Measurements from ENCODE around the gene CDKL2. TPM values are rescaled to one million over a fixed set of nuclear protein-coding genes. Genes with fewer than 3 reads are reported as not detected.

Gene CDKL2
- total and polyA plus RNA-seq, 2 experiments from 2014 or later, result 1.8 to 3.1 TPM

DNA sequence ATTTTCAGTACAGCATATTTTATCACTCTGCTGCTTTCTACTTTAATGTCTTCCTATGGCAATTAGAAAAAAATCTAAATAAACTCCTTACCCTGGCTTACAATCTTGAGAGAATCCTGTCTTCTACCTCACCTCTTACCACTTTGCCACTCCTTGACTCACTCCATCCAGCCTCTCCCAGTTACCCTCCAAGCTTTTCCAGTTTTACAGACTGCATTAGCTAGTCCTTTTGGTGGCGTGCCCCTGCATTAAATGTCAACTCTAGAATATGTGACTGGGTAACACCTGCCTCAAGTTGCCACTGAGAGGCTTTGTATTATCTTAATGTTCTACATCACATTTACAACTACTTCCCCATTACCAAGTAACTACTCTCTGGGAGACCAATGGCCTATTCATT, 7.5 kb upstream of the CDKL2 start:
- no peaks in the 10 kb centered on the region; the same call in 1 of the 2 replicates for H3F3A ChIP-seq (replicated peaks; ENCODE audit: low read depth)
- H3K27me3 Mint-ChIP-seq (ENCODE audit: insufficient read depth, low read depth, poor library complexity), result peaks cover 5% of the 10 kb centered on the region
- DNase-seq (ENCODE audit: low spot score) (no peak), ATAC-seq (peak; percentile 18)
- no peaks in the 10 kb centered on the region for H4K20me1 ChIP-seq (replicated peaks; ENCODE audit: insufficient read depth)
- TF ChIP-seq, protein P1, sequence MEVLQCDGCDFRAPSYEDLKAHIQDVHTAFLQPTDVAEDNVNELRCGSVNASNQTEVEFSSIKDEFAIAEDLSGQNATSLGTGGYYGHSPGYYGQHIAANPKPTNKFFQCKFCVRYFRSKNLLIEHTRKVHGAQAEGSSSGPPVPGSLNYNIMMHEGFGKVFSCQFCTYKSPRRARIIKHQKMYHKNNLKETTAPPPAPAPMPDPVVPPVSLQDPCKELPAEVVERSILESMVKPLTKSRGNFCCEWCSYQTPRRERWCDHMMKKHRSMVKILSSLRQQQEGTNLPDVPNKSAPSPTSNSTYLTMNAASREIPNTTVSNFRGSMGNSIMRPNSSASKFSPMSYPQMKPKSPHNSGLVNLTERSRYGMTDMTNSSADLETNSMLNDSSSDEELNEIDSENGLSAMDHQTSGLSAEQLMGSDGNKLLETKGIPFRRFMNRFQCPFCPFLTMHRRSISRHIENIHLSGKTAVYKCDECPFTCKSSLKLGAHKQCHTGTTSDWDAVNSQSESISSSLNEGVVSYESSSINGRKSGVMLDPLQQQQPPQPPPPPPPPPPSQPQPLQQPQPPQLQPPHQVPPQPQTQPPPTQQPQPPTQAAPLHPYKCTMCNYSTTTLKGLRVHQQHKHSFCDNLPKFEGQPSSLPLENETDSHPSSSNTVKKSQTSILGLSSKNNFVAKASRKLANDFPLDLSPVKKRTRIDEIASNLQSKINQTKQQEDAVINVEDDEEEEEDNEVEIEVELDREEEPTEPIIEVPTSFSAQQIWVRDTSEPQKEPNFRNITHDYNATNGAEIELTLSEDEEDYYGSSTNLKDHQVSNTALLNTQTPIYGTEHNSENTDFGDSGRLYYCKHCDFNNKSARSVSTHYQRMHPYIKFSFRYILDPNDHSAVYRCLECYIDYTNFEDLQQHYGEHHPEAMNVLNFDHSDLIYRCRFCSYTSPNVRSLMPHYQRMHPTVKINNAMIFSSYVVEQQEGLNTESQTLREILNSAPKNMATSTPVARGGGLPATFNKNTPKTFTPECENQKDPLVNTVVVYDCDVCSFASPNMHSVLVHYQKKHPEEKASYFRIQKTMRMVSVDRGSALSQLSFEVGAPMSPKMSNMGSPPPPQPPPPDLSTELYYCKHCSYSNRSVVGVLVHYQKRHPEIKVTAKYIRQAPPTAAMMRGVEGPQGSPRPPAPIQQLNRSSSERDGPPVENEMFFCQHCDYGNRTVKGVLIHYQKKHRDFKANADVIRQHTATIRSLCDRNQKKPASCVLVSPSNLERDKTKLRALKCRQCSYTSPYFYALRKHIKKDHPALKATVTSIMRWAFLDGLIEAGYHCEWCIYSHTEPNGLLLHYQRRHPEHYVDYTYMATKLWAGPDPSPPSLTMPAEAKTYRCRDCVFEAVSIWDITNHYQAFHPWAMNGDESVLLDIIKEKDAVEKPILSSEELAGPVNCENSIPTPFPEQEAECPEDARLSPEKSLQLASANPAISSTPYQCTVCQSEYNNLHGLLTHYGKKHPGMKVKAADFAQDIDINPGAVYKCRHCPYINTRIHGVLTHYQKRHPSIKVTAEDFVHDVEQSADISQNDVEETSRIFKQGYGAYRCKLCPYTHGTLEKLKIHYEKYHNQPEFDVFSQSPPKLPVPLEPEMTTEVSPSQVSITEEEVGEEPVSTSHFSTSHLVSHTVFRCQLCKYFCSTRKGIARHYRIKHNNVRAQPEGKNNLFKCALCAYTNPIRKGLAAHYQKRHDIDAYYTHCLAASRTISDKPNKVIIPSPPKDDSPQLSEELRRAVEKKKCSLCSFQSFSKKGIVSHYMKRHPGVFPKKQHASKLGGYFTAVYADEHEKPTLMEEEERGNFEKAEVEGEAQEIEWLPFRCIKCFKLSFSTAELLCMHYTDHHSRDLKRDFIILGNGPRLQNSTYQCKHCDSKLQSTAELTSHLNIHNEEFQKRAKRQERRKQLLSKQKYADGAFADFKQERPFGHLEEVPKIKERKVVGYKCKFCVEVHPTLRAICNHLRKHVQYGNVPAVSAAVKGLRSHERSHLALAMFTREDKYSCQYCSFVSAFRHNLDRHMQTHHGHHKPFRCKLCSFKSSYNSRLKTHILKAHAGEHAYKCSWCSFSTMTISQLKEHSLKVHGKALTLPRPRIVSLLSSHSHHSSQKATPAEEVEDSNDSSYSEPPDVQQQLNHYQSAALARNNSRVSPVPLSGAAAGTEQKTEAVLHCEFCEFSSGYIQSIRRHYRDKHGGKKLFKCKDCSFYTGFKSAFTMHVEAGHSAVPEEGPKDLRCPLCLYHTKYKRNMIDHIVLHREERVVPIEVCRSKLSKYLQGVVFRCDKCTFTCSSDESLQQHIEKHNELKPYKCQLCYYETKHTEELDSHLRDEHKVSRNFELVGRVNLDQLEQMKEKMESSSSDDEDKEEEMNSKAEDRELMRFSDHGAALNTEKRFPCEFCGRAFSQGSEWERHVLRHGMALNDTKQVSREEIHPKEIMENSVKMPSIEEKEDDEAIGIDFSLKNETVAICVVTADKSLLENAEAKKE (CRISPR knock-in tag; IDR thresholded peaks at IDR 0.05), result no peak
- no peak for TF ChIP-seq ZNF114 (CRISPR knock-in tag; IDR thresholded peaks at IDR 0.05)
- TF ChIP-seq JUNB (IDR thresholded peaks at IDR 0.05; ENCODE audit: unreplicated experiment), result no peak
- TF ChIP-seq POLR2AphosphoS5 (IDR thresholded peaks at IDR 0.05; ENCODE audit: low read depth), result no peak
- TF ChIP-seq STAT1 (IDR thresholded peaks at IDR 0.05; ENCODE audit: unreplicated experiment), result no peak
- TF ChIP-seq EZH2 (IDR thresholded peaks at IDR 0.05; ENCODE audit: low read depth, unreplicated experiment), result no peak
- TF ChIP-seq EZH2phosphoT487 (IDR thresholded peaks at IDR 0.05; ENCODE audit: unreplicated experiment), result no peak
- no peak for TF ChIP-seq CTCF (conservative IDR thresholded peaks at IDR 0.05; ENCODE audit: low read depth in 2 of 2)
- no peak overlapping the region for H3K27ac ChIP-seq (ENCODE audit: low read depth)
- no peaks in the 10 kb centered on the region for H3K79me2 ChIP-seq (replicated peaks; ENCODE audit: insufficient read depth)
- no peak overlapping the region for H3K4me3 ChIP-seq
- no peaks in the 10 kb centered on the region; the same call in 2 of the 3 replicates for H3K9me3 Mint-ChIP-seq
- peak overlapping the region; percentile 0; the same call in 1 of the 2 replicates for H3K27ac Mint-ChIP-seq
- no peak overlapping the region for H3K4me3 Mint-ChIP-seq
- H3K36me3 Mint-ChIP-seq (ENCODE audit: low read depth), result peaks cover 14% of the 10 kb centered on the region; the same call in 2 of the 3 replicates
- H3K4me2 ChIP-seq, result no peak overlapping the region
- H2AFZ ChIP-seq, result no peak overlapping the region
- H3K4me1 Mint-ChIP-seq, result peaks cover 5% of the 10 kb centered on the region; the same call in 2 of the 3 replicates
- no peaks in the 10 kb centered on the region for H3K9me2 ChIP-seq (ENCODE audit: insufficient read depth)
- H3K4me1 ChIP-seq (ENCODE audit: insufficient read depth), result no peaks in the 10 kb centered on the region
- H3K27me3 ChIP-seq (ENCODE audit: insufficient read depth), result no peaks in the 10 kb centered on the region
- H3K36me3 ChIP-seq (ENCODE audit: insufficient read depth), result no peaks in the 10 kb centered on the region; the same call in 1 of the 2 replicates
